Measurements from ENCODE around the gene UNK. TPM values are rescaled to one million over a fixed set of nuclear protein-coding genes. Genes with fewer than 3 reads are reported as not detected.

Gene UNK
- total RNA-seq, 2 experiments from 2014 or later = 41.5 to 67.6 TPM

- peaks cover 37% of the 10 kb centered on the region for H3K4me1 ChIP-seq (ENCODE audit: insufficient read depth, low read length, poor library complexity, severe bottlenecking)
- TF ChIP-seq EZH2phosphoT487 (IDR thresholded peaks at IDR 0.05; ENCODE audit: borderline replicate concordance, low read depth, low read length) = no peak
- TF ChIP-seq, protein P1, sequence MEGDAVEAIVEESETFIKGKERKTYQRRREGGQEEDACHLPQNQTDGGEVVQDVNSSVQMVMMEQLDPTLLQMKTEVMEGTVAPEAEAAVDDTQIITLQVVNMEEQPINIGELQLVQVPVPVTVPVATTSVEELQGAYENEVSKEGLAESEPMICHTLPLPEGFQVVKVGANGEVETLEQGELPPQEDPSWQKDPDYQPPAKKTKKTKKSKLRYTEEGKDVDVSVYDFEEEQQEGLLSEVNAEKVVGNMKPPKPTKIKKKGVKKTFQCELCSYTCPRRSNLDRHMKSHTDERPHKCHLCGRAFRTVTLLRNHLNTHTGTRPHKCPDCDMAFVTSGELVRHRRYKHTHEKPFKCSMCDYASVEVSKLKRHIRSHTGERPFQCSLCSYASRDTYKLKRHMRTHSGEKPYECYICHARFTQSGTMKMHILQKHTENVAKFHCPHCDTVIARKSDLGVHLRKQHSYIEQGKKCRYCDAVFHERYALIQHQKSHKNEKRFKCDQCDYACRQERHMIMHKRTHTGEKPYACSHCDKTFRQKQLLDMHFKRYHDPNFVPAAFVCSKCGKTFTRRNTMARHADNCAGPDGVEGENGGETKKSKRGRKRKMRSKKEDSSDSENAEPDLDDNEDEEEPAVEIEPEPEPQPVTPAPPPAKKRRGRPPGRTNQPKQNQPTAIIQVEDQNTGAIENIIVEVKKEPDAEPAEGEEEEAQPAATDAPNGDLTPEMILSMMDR (conservative IDR thresholded peaks at IDR 0.05; ENCODE audit: low read length) = no peak
- no TSS peak for BruUV-seq (replicated peaks)
- intact Hi-C loops (cut with micrococcal nuclease; ENCODE audit: unreplicated experiment) = loop anchor here (1.0 to 2.0 kb wide), 3 partner anchors 73 to 224 kb away; partner anchors contain the start of gene LLGL2
- no peak overlapping the region for H2AFZ ChIP-seq (ENCODE audit: low read length)
- H3K9me3 ChIP-seq (ENCODE audit: low read length) = no peaks in the 10 kb centered on the region
- ChIA-PET POLR2A (interaction anchor here (0.6 to 1.2 kb wide), 4 partner anchors 11 to 103 kb away, joined by 3 to 13 read pairs (median 4); a partner anchor contains a TSS), CTCF (ENCODE audit: unreplicated experiment) (interaction anchor here (0.6 to 4.2 kb wide), 12 partner anchors 10 to 147 kb away, joined by 3 to 35 read pairs (median 6); partner anchors contain the start of gene SMIM5)
- H3K36me3 ChIP-seq (ENCODE audit: insufficient read depth, low read length) = no peaks in the 10 kb centered on the region
- no peak overlapping the region for H3K27ac ChIP-seq (ENCODE audit: low read depth, low read length, poor library complexity, severe bottlenecking)
- H3K9me2 ChIP-seq (ENCODE audit: insufficient read depth, low read length) = no peaks in the 10 kb centered on the region
- no peaks in the 10 kb centered on the region for H3K79me2 ChIP-seq (ENCODE audit: insufficient read depth, low read depth, low read length)
- H3K4me3 ChIP-seq (ENCODE audit: low read depth, low read length, poor library complexity, severe bottlenecking) = no peak overlapping the region
- no peak overlapping the region for H3K4me2 ChIP-seq (ENCODE audit: low read length)
- DNase-seq (ENCODE audit: low spot score) = no peak
- no peaks in the 10 kb centered on the region for H4K20me1 ChIP-seq (ENCODE audit: insufficient read depth, low read length)
Observed at GRCh38 chr17:75748706-75749105, 35.9 kb upstream of the UNK start.

GRCh38 chr17:75749545-75750389, 34.8 kb upstream of the UNK start:
- Histone ChIP-seq H3K4me3 (ENCODE audit: low read depth, low read length, poor library complexity, severe bottlenecking) (no peak overlapping the region), H3K79me2 (ENCODE audit: insufficient read depth, low read depth, low read length) (no peaks in the 10 kb centered on the region), H3K4me2 (ENCODE audit: low read length) (peak overlapping the region; percentile 50), H3K4me1 (ENCODE audit: insufficient read depth, low read length, poor library complexity, severe bottlenecking) (peaks cover 45% of the 10 kb centered on the region), H3K9me3 (ENCODE audit: low read length) (no peaks in the 10 kb centered on the region), H3K36me3 (ENCODE audit: insufficient read depth, low read length) (no peaks in the 10 kb centered on the region), H2AFZ (ENCODE audit: low read length) (peak overlapping the region; percentile 57), H3K27ac (ENCODE audit: low read depth, low read length, poor library complexity, severe bottlenecking) (no peak overlapping the region), H4K20me1 (ENCODE audit: insufficient read depth, low read length) (no peaks in the 10 kb centered on the region), H3K9me2 (ENCODE audit: insufficient read depth, low read length) (no peaks in the 10 kb centered on the region)
- POLR2A ChIA-PET = interaction anchor here (0.5 to 1.4 kb wide), 4 partner anchors 12 to 189 kb away, joined by 3 to 5 read pairs (median 4); partner anchors contain the start of gene SMIM5
- intact Hi-C loops (cut with micrococcal nuclease; ENCODE audit: unreplicated experiment) = loop anchor here (1.0 to 5.0 kb wide), 5 partner anchors 98 to 322 kb away; partner anchors contain the start of gene LLGL2
- TF ChIP-seq, protein P1 (conservative IDR thresholded peaks at IDR 0.05; ENCODE audit: low read length) = peak; percentile 100
- TF ChIP-seq EZH2phosphoT487 (IDR thresholded peaks at IDR 0.05; ENCODE audit: borderline replicate concordance, low read depth, low read length) = no peak
- BruUV-seq (replicated peaks) = no TSS peak
- peak; percentile 92 for DNase-seq (ENCODE audit: low spot score)
- CTCF ChIA-PET (ENCODE audit: unreplicated experiment) = interaction anchor here (0.7 to 4.2 kb wide), 11 partner anchors 12 to 243 kb away, joined by 3 to 35 read pairs (median 5); partner anchors contain the start of gene SMIM5

Data from OCI-LY7 (cell line).